Activated T-helper 9 cell treated with anti-CD3 and anti-CD28 coated beads, Interleukin-2, amount 50 U/mL, for 16 hours (primary cell): ENCODE measurements around the gene XPNPEP3.

Experiments used
- DNase-seq: peaks from one replicate; pipeline ENCODE4 v3.0.0-alpha.2; 2020; ENCODE audit warnings: low read depth

Gene XPNPEP3

GRCh38 chr22:40950962-40951794 lies 94.2 kb downstream of the XPNPEP3 start, which contains the start of gene RBX1:
Gene RBX1, plus strand, starts transcription at chr22:40951378. Its CDS starts 21 bp downstream, at chr22:40951399.
- peak; percentile 98 for DNase-seq

GRCh38 chr22:40951795-40952605 lies 95.1 kb downstream of the XPNPEP3 start:
- no peak for DNase-seq

- no peak for DNase-seq
These were observed 96.5 kb downstream of the XPNPEP3 start for GRCh38 chr22:40953471-40953870.

- DNase-seq = no peak
These were observed 97.2 kb downstream of the XPNPEP3 start for GRCh38 chr22:40954113-40954512.

- DNase-seq = no peak
These were observed 98.6 kb downstream of the XPNPEP3 start for GRCh38 chr22:40955571-40955970.

- no peak for DNase-seq
These were observed 100.7 kb downstream of the XPNPEP3 start for GRCh38 chr22:40957601-40958000.

- DNase-seq = no peak
These were observed 101.4 kb downstream of the XPNPEP3 start for GRCh38 chr22:40958299-40958698.

- DNase-seq = no peak
These were observed 103.2 kb downstream of the XPNPEP3 start for GRCh38 chr22:40960145-40960544.

- DNase-seq = no peak
These were observed 109.2 kb downstream of the XPNPEP3 start for GRCh38 chr22:40965936-40966725.

- no peak for DNase-seq
These were observed 109.8 kb downstream of the XPNPEP3 start for GRCh38 chr22:40966726-40967085.

GRCh38 chr22:40967111-40967760 lies 110.3 kb downstream of the XPNPEP3 start:
- no peak for DNase-seq

- DNase-seq = no peak
These were observed 115.6 kb downstream of the XPNPEP3 start for GRCh38 chr22:40972587-40972986.

GRCh38 chr22:40973144-40973543 lies 116.2 kb downstream of the XPNPEP3 start:
- no peak for DNase-seq

- no peak for DNase-seq
These were observed 118.4 kb downstream of the XPNPEP3 start for GRCh38 chr22:40975366-40975765.

- DNase-seq = no peak
These were observed 120.1 kb downstream of the XPNPEP3 start for GRCh38 chr22:40976866-40977700.

GRCh38 chr22:40979198-40979597 lies 122.2 kb downstream of the XPNPEP3 start:
- DNase-seq = no peak

GRCh38 chr22:40979871-40980270 lies 122.9 kb downstream of the XPNPEP3 start:
- no peak for DNase-seq
